ENCODE data around the gene C3orf18.

- TF ChIP-seq CTCF (IDR thresholded peaks at IDR 0.05; ENCODE audit: insufficient read depth, low read length) (no peak), REST (IDR thresholded peaks at IDR 0.05; ENCODE audit: insufficient replicate concordance, low read depth) (no peak)
Measured at GRCh38 chr3:50551054-50551659, 16.4 kb downstream of the C3orf18 start.

Measured in HL-60 (cell line).